HG03565 (cell line): Measurements from ENCODE around the gene SLC8A3.

Experiments
- ATAC-seq: cut with Tn5 transposase; IDR thresholded peaks from one replicate; pipeline ENCODE4 v1.9.1; 2021; ENCODE audit warnings: mild to moderate bottlenecking, moderate library complexity; ENCODE audit not compliant: unreplicated experiment

Gene SLC8A3

GRCh38 chr14:70177081-70177800 is 11.5 kb downstream of the SLC8A3 start:
- no peak for ATAC-seq

- no peak for ATAC-seq
These were observed 15.2 kb downstream of the SLC8A3 start for GRCh38 chr14:70173569-70173968.

- no peak for ATAC-seq
These were observed 17.0 kb downstream of the SLC8A3 start for GRCh38 chr14:70171726-70172125.

GRCh38 chr14:70170976-70171375 is 17.8 kb downstream of the SLC8A3 start:
- ATAC-seq = no peak

GRCh38 chr14:70168406-70168805 is 20.3 kb downstream of the SLC8A3 start:
- ATAC-seq = no peak

GRCh38 chr14:70166530-70167203 is 22.1 kb downstream of the SLC8A3 start:
- no peak for ATAC-seq

- no peak for ATAC-seq
These were observed 26.4 kb downstream of the SLC8A3 start for GRCh38 chr14:70162358-70162757.

GRCh38 chr14:70156592-70156991 is 32.2 kb downstream of the SLC8A3 start:
- ATAC-seq = no peak

- ATAC-seq = no peak
These were observed 36.0 kb downstream of the SLC8A3 start for GRCh38 chr14:70152704-70153103.

- no peak for ATAC-seq
These were observed 36.7 kb downstream of the SLC8A3 start for GRCh38 chr14:70152081-70152480.

- no peak for ATAC-seq
These were observed 39.1 kb downstream of the SLC8A3 start for GRCh38 chr14:70149596-70150165.

- no peak for ATAC-seq
These were observed 39.7 kb downstream of the SLC8A3 start for GRCh38 chr14:70148911-70149595.

- ATAC-seq = no peak
These were observed 40.4 kb downstream of the SLC8A3 start for GRCh38 chr14:70148351-70148750.

GRCh38 chr14:70144046-70144445 is 44.7 kb downstream of the SLC8A3 start:
- no peak for ATAC-seq

GRCh38 chr14:70143306-70143705 is 45.4 kb downstream of the SLC8A3 start:
- ATAC-seq = no peak

GRCh38 chr14:70140614-70141013 is 48.1 kb downstream of the SLC8A3 start:
- no peak for ATAC-seq

- ATAC-seq = peak; percentile 38
These were observed 49.4 kb downstream of the SLC8A3 start for GRCh38 chr14:70139384-70139783.

GRCh38 chr14:70137788-70138187 is 51.0 kb downstream of the SLC8A3 start:
- no peak for ATAC-seq

GRCh38 chr14:70133461-70133860 is 55.3 kb downstream of the SLC8A3 start:
- no peak for ATAC-seq

GRCh38 chr14:70130482-70130881 is 58.3 kb downstream of the SLC8A3 start:
- no peak for ATAC-seq

GRCh38 chr14:70127186-70127585 is 61.6 kb downstream of the SLC8A3 start:
- ATAC-seq = no peak

GRCh38 chr14:70123796-70124195 is 65.0 kb downstream of the SLC8A3 start:
- no peak for ATAC-seq
